ENCODE measurements around the gene CTNNA1. TPM values are rescaled to one million over a fixed set of nuclear protein-coding genes. Genes with fewer than 3 reads are reported as not detected.

CTNNA1 gene
- total and polyA plus RNA-seq, 2 experiments from 2014 or later = 194 to 393 TPM

DNA sequence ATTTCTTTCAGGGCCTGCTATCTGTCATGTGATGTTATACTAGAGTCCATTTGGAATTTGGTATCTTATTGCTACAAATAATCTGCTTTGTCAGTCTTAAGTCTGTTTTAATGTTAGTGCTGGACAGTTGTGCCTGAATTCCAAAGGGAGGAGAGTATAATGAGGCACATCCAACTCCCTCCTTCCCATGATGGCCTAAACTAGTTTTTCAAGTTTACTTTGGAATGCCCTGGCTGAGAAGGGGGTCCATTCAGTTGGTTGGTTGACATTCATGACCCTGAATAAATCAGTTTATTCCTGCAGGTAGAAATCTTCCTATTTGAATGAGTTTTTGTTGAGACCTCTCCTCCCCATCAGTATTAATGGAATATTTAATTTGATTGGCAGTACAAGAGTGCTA lies 131.3 kb downstream of the CTNNA1 start:
- Histone ChIP-seq H3K4me1 (ENCODE audit: insufficient read depth) (no peaks in the 10 kb centered on the region), H3K4me2 (ENCODE audit: unreplicated experiment) (no peak overlapping the region), H3F3A (ENCODE audit: insufficient read depth) (no peaks in the 10 kb centered on the region), H3K9me3 (ENCODE audit: low read depth) (no peaks in the 10 kb centered on the region), H3K79me2 (ENCODE audit: insufficient read depth) (peaks cover 97% of the 10 kb centered on the region), H3K9me2 (ENCODE audit: insufficient read depth) (no peaks in the 10 kb centered on the region), H3K27ac (no peak overlapping the region), H4K20me1 (ENCODE audit: insufficient read depth) (peaks cover 16% of the 10 kb centered on the region; the same call in 1 of the 2 replicates), H2AFZ (no peak overlapping the region), H3K4me3 (no peak overlapping the region), H3K36me3 (ENCODE audit: low read depth) (peaks cover 30% of the 10 kb centered on the region), H3K9ac (no peak overlapping the region), H3K27me3 (replicated peaks; ENCODE audit: insufficient read depth) (no peaks in the 10 kb centered on the region)
- DNase-seq = no peak
- no peak for TF ChIP-seq EZH2phosphoT487 (IDR thresholded peaks at IDR 0.05; ENCODE audit: insufficient read depth, low read depth)
- no peak for TF ChIP-seq EZH2 (IDR thresholded peaks at IDR 0.05; ENCODE audit: insufficient read depth, poor library complexity, severe bottlenecking)
- in situ Hi-C loops (cut with MboI) = no loop called here

DNA sequence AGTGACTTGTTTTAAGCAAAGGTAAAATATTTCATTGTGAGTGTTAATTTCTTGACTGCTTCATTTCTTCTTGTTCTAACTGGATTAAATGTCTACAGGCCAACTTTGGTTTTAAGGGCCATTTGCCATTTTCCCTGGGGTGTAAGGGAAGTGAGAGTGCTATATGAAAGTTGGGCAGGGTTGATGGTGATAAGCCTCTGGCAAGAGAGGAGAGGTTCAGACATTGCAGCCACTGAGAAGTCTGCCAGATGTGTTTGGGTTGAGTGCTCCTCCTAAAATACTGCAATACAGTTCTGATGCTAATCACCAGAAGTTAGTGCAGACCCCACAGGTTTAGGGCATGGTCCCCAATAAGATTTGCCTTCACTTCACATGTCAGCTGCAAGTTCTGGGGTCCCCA lies 136.8 kb downstream of the CTNNA1 start:
- no peak overlapping the region for H3K4me2 ChIP-seq (ENCODE audit: unreplicated experiment)
- TF ChIP-seq EZH2phosphoT487 (IDR thresholded peaks at IDR 0.05; ENCODE audit: insufficient read depth, low read depth) = no peak
- no peak for TF ChIP-seq EZH2 (IDR thresholded peaks at IDR 0.05; ENCODE audit: insufficient read depth, poor library complexity, severe bottlenecking)
- H3K79me2 ChIP-seq (ENCODE audit: insufficient read depth) = peaks cover 50% of the 10 kb centered on the region
- H3K9me2 ChIP-seq (ENCODE audit: insufficient read depth) = no peaks in the 10 kb centered on the region
- no peaks in the 10 kb centered on the region for H3K4me1 ChIP-seq (ENCODE audit: insufficient read depth)
- no peak overlapping the region for H2AFZ ChIP-seq
- no peak overlapping the region for H3K27ac ChIP-seq
- DNase-seq = no peak
- H3K9me3 ChIP-seq (ENCODE audit: low read depth) = no peaks in the 10 kb centered on the region
- H4K20me1 ChIP-seq (ENCODE audit: insufficient read depth) = 0 out of 2 replicates have a peak, but pooled peaks cover 8% of the 10 kb centered on the region
- H3K36me3 ChIP-seq (ENCODE audit: low read depth) = peaks cover 51% of the 10 kb centered on the region
- H3F3A ChIP-seq (ENCODE audit: insufficient read depth) = no peaks in the 10 kb centered on the region
- H3K9ac ChIP-seq = no peak overlapping the region
- in situ Hi-C loops (cut with MboI) = no loop called here
- H3K27me3 ChIP-seq (replicated peaks; ENCODE audit: insufficient read depth) = no peaks in the 10 kb centered on the region
- H3K4me3 ChIP-seq = no peak overlapping the region

DNA sequence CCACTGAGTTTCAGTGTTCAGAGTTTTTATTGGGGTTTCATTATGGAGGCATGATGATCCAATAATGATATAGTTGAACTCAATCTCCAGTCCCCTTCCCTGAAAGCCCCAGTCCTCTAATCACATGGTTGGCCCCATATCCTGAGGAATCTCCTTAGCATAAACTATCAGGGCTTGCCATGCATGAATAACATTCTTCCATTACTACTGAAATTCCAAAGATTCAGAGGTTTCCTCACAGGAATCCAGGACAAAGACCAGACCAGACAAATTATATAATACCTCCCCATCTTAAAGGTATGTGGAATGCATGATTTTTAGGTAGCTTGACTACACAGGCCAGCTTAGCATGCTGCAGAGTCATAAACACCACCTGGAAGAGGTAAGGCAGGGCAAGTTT lies 137.4 kb downstream of the CTNNA1 start:
- Histone ChIP-seq H2AFZ (no peak overlapping the region), H3K4me3 (no peak overlapping the region), H3K27ac (no peak overlapping the region), H3F3A (ENCODE audit: insufficient read depth) (no peaks in the 10 kb centered on the region), H3K4me1 (ENCODE audit: insufficient read depth) (no peaks in the 10 kb centered on the region), H3K9ac (no peak overlapping the region), H3K4me2 (ENCODE audit: unreplicated experiment) (no peak overlapping the region), H3K9me2 (ENCODE audit: insufficient read depth) (no peaks in the 10 kb centered on the region), H3K9me3 (ENCODE audit: low read depth) (no peaks in the 10 kb centered on the region), H4K20me1 (ENCODE audit: insufficient read depth) (0 out of 2 replicates have a peak, but pooled peaks cover 8% of the 10 kb centered on the region), H3K79me2 (ENCODE audit: insufficient read depth) (peaks cover 49% of the 10 kb centered on the region), H3K27me3 (replicated peaks; ENCODE audit: insufficient read depth) (no peaks in the 10 kb centered on the region), H3K36me3 (ENCODE audit: low read depth) (peaks cover 51% of the 10 kb centered on the region)
- in situ Hi-C loops (cut with MboI) = no loop called here
- TF ChIP-seq EZH2phosphoT487 (IDR thresholded peaks at IDR 0.05; ENCODE audit: insufficient read depth, low read depth) (no peak), EZH2 (IDR thresholded peaks at IDR 0.05; ENCODE audit: insufficient read depth, poor library complexity, severe bottlenecking) (no peak)
- no peak for DNase-seq

DNA sequence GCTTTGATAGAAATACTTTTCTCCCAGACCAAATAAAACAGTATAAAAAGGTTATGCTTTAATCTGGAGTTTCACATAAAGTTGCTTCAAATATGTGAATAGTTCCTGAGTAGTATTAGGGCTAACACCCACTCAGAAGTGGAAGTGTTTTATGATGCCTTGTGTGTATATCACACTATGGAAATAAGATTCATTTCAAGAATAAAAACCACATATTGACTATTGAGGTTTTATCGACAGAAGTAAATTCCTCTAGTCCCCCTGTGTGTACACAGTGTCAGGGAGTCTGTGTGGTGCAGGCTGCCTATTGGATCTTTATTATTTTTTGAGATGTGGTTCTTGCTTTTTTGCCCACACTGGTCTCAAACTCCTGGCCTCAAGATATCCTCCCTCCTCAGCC lies 142.7 kb downstream of the CTNNA1 start:
- Histone ChIP-seq H3K79me2 (ENCODE audit: insufficient read depth) (peaks cover 61% of the 10 kb centered on the region), H3K9me3 (ENCODE audit: low read depth) (no peaks in the 10 kb centered on the region), H3K4me1 (ENCODE audit: insufficient read depth) (peaks cover 6% of the 10 kb centered on the region; the same call in 1 of the 2 replicates), H3K4me3 (no peak overlapping the region), H3F3A (ENCODE audit: insufficient read depth) (peaks cover 8% of the 10 kb centered on the region; the same call in 1 of the 2 replicates), H2AFZ (no peak overlapping the region), H3K27ac (no peak overlapping the region), H3K27me3 (replicated peaks; ENCODE audit: insufficient read depth) (no peaks in the 10 kb centered on the region), H3K4me2 (ENCODE audit: unreplicated experiment) (no peak overlapping the region), H3K9me2 (ENCODE audit: insufficient read depth) (no peaks in the 10 kb centered on the region), H4K20me1 (ENCODE audit: insufficient read depth) (no peaks in the 10 kb centered on the region), H3K36me3 (ENCODE audit: low read depth) (peaks cover 14% of the 10 kb centered on the region; the same call in 1 of the 2 replicates), H3K9ac (no peak overlapping the region)
- WGBS, 2 experiments (ENCODE audit: low coverage in 1 of 2, low lambda C conversion rate in 2 of 2, missing lambda C conversion rate in 2 of 2) = 91 to 100% methylated on average over 1 of the region's 1 CpG
- DNase-seq = no peak
- in situ Hi-C loops (cut with MboI) = no loop called here
- no peak for TF ChIP-seq EZH2phosphoT487 (IDR thresholded peaks at IDR 0.05; ENCODE audit: insufficient read depth, low read depth)
- TF ChIP-seq EZH2 (IDR thresholded peaks at IDR 0.05; ENCODE audit: insufficient read depth, poor library complexity, severe bottlenecking) = no peak

DNA sequence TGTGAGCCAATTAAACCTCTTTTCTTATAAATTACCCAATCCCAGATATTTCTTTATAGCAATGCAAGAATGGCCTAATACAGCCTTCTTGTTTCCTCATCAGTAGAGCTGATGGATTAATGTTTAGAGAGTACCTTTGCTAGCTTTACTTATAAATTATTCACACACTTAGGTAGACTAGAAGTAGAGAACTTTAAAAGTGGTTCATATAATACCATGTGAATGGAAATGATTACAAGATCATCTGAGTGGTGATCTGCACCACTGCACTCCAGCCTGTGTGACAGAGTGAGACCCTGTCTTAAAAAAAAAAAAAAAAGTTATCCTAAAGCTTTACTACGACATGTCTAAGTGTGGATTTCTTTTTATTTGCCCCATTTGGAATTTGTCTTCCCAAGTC lies 145.1 kb downstream of the CTNNA1 start:
- no peaks in the 10 kb centered on the region for H4K20me1 ChIP-seq (ENCODE audit: insufficient read depth)
- no peak overlapping the region for H3K4me3 ChIP-seq
- H3K79me2 ChIP-seq (ENCODE audit: insufficient read depth) = peaks cover 81% of the 10 kb centered on the region
- WGBS, 2 experiments (ENCODE audit: low coverage in 1 of 2, low lambda C conversion rate in 2 of 2, missing lambda C conversion rate in 2 of 2) = 95 to 100% methylated on average over 1 of the region's 1 CpG
- no peaks in the 10 kb centered on the region for H3K27me3 ChIP-seq (replicated peaks; ENCODE audit: insufficient read depth)
- no peak overlapping the region for H3K9ac ChIP-seq
- H3K36me3 ChIP-seq (ENCODE audit: low read depth) = peaks cover 13% of the 10 kb centered on the region; the same call in 1 of the 2 replicates
- H3K4me2 ChIP-seq (ENCODE audit: unreplicated experiment) = no peak overlapping the region
- H3K9me3 ChIP-seq (ENCODE audit: low read depth) = no peaks in the 10 kb centered on the region
- no peak for DNase-seq
- TF ChIP-seq EZH2phosphoT487 (IDR thresholded peaks at IDR 0.05; ENCODE audit: insufficient read depth, low read depth) (no peak), EZH2 (IDR thresholded peaks at IDR 0.05; ENCODE audit: insufficient read depth, poor library complexity, severe bottlenecking) (no peak)
- H3K9me2 ChIP-seq (ENCODE audit: insufficient read depth) = no peaks in the 10 kb centered on the region
- H2AFZ ChIP-seq = no peak overlapping the region
- in situ Hi-C loops (cut with MboI) = no loop called here
- H3F3A ChIP-seq (ENCODE audit: insufficient read depth) = peaks cover 8% of the 10 kb centered on the region; the same call in 1 of the 2 replicates
- H3K27ac ChIP-seq = no peak overlapping the region
- peaks cover 7% of the 10 kb centered on the region; the same call in 1 of the 2 replicates for H3K4me1 ChIP-seq (ENCODE audit: insufficient read depth)
